GM19043 (cell line): Measurements from ENCODE around the gene ACKR3.

Experiments
- ATAC-seq: cut with Tn5 transposase; IDR thresholded peaks from one replicate; pipeline ENCODE4 v1.9.1; 2021; ENCODE audit warnings: low read depth; ENCODE audit not compliant: unreplicated experiment

The ACKR3 gene

DNA sequence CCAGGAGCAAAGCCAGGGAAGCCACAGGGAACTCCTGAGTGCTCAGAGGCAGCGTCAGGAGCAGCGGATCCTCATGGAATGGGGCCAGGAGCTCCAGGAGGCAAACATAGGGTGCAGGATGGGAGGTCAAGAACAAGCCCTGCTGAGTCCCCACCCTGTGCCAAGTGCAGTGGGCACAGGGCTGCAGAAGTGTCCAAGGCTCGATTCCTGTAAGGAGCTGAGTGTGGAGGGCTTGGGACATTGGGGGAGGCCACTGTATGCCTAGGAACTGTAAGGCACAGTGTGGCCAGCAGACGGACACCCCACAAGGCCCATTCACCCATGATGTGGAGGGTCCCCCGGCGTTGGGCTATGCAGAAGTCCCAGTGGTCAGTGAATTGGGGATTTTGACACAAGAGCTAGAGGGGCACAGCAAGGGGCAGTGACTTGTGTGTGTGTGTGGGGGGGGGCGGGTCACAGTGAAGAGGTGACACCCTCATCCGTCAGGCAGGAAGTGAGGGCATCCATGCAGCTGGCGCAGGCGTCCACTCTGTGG lies 55.6 kb downstream of the ACKR3 start:
- no peak for ATAC-seq

DNA sequence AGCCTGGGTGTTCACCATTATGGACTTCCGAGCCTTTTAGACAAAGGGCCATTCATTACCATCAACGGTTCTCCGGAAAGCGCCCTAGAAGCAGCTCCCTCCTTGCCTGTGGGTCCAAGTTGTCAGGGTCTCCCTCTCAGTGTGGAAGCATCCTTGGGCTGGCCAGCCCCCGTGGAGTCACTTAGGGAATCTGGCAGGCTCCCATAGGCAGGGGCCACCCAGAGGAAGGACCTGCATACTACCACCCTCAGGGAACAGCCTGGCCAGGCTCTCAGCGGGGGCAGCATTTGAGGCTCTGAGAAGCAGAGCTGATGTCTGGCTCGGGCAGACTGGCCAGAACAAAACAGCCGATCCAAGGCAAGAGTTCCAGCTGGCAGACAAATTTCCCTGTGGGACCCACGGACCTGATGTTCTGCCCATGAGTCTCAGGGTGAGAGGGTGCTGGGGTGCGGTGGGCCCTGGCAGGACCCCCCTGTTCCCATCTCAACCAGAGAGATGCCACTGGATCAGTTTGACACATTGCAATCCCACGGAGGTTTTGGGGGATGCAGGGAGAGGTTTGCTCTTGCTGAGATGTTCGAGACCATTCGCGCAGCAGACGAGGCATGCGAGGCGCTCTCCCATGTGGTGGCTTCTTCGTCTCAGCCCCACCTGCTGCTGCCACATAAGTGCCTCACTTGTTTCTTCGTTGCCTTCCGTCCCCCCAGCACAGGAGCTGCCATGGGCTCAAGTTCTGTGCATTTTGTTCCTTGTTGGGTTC lies 56.9 kb downstream of the ACKR3 start:
- ATAC-seq: no peak

GRCh38 chr2:236627193-236627592 lies 57.6 kb downstream of the ACKR3 start:
- no peak for ATAC-seq

DNA sequence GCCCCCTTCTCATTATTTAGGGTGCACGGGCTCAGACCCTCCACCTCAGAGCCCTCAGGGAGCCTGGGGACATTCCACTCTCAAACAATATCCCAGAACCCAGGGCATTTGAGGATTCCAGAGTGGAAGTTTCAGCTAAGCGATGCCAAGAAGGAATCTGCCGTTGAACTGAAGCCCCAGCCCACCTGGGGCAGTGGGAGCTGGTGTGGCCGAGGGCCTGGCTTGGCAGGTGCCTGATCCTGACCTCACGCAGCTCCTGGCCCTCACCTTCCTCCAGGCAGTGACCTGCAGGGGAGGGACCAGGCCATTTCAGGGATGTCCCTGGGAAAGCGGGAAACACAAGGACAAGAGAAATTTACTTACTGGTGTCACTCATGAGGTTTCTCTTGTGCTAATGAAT lies 58.2 kb downstream of the ACKR3 start:
- no peak for ATAC-seq

- no peak for ATAC-seq
Measured at GRCh38 chr2:236628256-236628901, 58.8 kb downstream of the ACKR3 start.

GRCh38 chr2:236628981-236629605 lies 59.5 kb downstream of the ACKR3 start:
- ATAC-seq: no peak

GRCh38 chr2:236629961-236630872 lies 60.6 kb downstream of the ACKR3 start:
- ATAC-seq: no peak

GRCh38 chr2:236631281-236631855 lies 61.7 kb downstream of the ACKR3 start:
- ATAC-seq: no peak

- no peak for ATAC-seq
Measured at GRCh38 chr2:236631856-236632291, 62.2 kb downstream of the ACKR3 start.
